Activated T-helper 1 cell treated with anti-CD3 and anti-CD28 coated beads, Interleukin-2, amount 50 U/mL, for 16 hours (primary cell): ENCODE data around the gene ARHGAP26.

Experiments used
- DNase-seq, 2 donors: peaks; one replicate each; pipeline ENCODE4 v3.0.0-alpha.2; 2020; ENCODE audit warnings: low read depth in 1 of 2, low spot score in 1 of 2

ARHGAP26 gene

DNA sequence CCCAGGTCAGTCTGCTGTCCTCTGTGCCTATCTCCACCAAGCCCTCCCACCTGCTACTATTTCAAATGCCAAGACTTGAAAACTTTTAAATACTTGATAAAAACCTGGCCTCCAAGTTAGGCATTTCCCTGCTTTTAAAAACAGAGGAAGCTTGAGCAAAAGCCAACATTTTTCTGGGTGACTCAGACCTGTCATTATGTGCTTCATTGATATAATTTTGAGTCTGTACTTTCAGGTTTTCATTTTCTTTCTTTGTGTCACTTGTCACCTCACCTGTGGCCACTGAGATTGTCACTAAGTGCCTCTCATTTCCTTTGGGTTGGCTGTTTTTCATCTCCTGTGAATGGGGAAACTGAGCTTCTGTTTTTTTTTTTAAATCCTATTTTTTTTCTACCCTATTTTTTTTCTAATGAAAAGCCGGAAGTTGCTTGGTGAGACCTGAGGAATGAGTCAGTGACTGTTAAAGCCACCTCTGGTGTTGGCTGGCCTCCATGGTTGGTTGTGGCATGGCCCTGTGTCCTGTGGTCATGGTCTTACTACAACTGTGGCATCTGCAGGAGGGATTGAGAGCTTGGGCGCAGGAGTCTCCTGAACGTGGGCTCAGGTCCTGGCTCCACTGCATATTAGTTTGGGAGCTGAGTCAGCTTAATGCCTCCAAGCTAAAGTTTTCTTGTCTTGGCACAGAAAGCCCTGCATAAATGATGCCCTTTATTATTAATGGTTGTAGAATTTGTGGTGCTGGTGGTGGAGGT is 56.7 kb downstream of the ARHGAP26 start:
- no peak for DNase-seq

DNA sequence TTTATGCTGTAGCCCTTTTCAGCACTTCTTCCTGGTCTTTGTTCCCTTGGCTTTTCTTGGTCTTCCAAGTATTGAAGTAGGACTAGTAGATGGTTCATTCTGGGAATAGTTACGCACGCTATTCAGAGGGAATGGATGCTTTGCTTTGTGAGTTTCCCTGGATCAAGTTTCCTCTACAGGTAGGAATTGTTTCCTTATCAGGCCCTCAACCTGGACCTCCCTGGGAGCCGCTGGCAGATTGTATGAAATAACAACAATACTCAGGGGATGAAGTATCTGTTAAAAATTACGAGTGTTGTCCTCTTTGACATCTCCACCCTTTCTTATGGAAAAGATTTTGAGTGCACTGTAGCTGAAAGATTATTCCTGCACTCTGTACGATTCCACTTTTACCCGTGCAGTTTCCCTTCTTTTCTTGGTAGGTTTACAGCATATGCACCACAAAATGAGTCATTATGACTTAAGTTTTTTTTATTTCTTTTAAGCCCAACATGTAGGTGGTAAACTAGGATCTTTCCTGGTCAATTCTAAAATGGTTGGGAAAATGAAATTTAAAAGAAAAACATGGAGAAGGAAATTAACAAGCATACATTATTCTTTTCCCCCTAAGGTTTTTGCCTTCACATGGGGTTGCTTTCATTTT is 57.9 kb downstream of the ARHGAP26 start:
- DNase-seq: no peak

DNA sequence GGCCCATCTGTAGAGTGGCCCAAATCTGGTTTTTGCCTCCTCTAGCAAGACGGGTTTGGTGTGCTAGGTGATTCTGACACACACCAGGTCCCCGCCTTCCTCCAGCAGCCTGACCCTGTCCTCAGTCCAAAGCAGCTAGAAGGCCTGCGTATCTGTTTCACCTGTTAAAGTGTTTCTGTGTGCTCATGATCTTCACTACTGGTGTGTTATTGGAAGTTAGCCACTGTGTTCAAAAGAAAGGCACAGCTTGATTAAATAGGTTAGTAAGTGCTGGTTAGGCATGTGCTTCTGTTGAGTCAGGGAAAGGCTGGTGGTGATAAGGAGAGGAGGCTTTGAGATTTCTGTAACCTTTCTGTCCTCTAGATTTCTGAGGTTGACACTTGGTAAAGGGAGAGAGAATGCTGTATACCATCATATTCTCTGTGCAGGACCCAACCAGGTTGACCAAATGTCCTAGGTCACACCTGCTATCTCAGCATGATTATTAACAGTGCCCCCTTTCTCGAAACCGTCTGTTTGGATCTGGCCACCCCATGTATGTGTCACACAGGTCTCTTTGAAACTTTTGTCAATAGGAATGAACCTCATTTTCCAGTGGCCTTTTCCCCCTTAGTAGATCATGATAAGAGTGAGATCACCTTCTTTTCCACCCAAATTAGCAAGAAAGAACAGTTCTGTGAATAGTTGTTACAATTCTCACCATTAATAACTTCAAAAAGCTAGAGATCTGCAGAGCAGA is 58.8 kb downstream of the ARHGAP26 start:
- no peak for DNase-seq

DNA sequence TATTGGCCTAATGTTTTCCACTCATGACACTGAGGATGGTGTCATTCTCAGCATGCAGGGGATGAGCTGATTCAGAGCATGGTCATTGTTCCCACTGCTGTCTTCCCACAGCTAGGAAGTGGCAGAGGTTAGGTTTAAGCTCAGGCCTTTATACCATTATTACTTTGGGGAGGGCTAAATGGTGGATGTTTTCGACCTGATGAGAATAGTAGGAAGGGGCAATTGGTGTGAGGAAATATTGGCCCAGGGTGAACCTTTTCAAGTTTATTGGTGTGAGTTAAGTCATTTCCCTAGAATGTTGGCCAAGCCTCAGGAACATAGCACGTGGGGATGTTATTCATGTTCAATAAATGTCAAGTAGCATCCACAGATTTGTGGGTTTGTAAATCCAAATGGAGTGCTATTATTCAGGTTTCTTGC is 59.6 kb downstream of the ARHGAP26 start:
- DNase-seq: no peak

DNA sequence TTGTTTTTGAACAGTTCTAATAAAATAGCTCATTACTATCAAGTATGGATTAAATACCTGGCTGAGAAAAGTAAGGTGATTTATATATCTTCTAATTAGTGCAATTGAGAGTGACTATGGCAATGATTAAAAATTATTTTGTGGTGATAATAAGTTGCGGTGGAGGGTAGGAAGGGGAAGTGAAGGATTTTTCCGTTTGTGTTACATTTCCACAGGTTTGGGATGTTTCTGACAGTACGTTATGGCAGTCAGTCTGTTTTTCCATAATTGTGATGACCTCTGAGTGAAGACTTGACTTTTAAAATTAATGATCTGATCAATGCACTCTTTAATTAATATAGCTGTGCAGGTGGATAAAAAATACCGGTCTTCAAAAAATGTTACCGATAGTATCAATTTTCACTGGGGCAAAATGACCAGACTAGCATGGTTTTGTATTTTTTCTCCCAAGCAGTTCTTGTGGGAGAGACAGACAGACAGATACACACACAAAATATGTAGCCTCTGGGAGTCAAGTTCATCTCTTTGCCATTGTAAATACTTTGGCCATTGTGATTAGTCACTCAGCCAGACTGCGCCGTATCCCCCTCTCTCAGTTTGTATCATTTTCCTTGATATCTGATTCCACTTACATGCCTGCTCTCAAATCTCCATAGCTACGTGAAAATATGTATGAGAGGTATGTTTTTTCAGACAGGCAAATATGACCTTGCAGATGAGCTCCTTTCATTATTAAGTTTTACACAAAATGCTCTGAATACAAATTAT is 60.2 kb downstream of the ARHGAP26 start:
- no peak for DNase-seq

DNA sequence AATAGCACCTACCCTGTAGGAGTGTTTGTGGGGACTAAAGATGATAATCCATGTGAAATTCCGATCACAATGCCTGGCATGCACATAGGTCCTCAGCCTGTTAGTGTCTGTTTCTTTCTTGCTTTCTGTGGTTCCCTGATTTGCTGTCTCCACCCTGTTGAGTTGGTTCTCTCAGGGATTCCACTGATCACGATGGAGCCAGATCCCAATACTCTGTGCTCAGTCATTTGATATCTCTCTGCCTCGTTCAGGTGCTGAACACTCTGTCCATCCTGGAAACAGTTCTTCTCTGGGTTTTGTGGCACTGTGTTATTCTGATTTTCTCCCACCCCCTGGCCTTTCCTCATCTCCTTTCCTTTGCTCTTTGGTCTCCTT is 60.8 kb downstream of the ARHGAP26 start:
- no peak for DNase-seq

DNA sequence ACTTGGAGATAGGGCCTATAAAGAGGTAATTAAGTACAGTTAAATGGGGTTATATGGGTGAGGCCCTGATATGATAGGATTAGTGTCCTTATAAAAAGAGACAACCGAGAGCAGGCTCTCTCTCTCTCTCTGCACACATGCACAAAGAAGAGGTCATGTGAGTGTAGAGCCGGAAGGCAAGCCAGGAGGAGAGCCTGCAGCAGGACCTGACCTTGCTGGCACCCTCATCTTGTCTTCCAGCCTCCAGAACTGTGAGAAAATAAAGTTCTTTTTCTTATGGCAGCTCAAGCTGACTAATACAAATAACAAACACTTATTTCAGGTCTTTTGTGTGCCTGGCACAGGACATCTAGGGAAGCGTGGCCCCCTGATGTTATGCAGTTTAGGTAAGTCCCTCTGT is 62.1 kb downstream of the ARHGAP26 start:
- no peak for DNase-seq

DNA sequence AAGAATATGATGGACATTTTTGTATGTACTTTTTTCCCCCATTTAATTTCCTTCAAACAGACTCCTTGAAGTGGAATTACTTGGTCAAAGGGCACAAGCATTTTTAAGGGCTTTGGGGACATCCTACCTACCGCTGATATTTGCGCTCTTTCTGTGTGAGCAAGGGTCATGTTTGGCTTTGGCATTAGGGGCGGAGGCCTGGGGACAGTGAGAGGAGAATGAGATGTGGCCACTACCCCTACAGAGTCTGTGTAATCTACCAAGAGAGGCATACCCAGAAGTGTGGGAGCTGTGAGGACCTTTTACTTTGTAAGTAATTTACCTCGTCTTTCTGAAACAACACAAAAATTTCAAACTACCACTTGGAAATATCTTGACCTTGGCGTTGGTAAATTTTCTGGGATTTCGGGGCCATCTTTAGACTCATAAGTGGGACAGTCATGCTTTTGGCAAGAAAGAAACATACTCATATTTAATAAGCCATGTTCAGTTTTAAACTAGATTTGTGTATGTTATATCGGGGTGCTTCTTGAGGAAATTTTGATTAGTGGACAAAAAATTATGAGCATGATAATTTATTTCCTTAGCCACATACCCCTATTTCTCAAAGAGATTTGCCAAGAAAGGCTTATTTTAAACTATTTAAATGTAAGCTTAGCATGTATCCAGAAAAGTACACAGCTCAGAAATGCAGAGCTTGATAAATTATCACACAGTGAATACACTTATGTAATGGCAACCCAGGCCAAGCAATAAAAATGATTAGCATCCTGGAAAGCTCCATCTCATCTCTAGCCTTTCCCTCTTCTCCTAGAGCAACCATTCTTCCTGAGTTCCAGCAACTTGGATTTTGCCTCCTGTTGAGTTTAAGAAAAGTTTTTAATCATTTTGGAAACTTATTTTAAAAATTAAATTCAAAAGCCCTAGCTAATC is 63.6 kb downstream of the ARHGAP26 start:
- DNase-seq: no peak

DNA sequence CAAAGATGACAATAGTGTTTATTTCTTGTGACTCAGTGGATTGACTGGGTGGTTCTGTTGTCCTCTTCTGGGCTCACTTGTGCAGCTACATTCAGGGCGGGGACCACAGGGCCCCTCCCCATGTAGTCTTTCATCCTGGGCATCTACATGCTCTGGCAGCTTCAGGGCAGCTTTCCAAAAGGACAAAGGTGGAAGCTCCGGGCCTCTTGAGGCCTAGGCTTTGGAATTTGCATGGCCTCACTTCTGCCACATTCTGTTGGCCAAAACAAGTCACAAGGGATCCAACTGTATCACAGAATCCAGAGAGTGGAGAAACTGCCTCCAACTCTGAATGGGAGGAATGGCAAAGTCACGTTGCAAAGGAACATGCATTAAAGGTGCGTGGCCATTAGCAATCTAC is 64.3 kb downstream of the ARHGAP26 start:
- DNase-seq: no peak

DNA sequence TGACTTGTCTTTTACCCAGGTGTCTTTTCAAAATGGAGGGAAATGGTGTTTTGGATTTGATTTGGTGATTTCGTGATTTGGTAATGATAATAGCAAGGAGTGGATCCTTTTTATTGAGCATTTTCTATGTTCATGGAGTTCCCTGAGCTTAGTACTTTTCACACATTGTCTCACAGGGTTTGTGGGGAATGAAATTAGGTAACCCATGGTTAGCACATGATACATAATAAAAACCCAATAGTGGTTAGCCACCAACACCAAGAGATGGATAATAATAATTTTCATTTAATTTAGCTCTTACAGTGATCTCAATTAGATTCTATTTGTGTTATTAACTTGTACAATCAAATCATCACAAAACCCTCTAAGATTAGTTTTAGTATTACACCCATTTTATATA is 65.4 kb downstream of the ARHGAP26 start:
- no peak for DNase-seq

DNA sequence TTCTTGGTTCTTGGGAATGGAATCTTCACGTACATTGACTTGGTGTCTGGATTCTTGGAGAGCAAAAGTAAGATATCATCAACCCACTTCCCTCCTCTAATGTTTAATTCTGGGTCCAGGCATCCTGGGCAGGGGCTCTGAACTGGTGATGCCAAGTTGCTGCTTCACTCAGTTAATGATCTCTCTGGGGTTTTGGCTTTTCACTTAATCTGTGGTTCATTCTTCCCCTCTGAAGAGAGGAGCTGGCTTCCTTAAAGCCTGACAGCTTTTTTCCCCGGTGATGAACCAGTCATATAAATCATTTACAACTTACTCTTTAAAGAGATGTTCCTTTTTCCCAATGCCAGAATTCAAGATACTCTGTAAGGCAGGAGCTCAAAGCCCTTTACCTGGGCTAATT is 65.9 kb downstream of the ARHGAP26 start:
- no peak for DNase-seq

DNA sequence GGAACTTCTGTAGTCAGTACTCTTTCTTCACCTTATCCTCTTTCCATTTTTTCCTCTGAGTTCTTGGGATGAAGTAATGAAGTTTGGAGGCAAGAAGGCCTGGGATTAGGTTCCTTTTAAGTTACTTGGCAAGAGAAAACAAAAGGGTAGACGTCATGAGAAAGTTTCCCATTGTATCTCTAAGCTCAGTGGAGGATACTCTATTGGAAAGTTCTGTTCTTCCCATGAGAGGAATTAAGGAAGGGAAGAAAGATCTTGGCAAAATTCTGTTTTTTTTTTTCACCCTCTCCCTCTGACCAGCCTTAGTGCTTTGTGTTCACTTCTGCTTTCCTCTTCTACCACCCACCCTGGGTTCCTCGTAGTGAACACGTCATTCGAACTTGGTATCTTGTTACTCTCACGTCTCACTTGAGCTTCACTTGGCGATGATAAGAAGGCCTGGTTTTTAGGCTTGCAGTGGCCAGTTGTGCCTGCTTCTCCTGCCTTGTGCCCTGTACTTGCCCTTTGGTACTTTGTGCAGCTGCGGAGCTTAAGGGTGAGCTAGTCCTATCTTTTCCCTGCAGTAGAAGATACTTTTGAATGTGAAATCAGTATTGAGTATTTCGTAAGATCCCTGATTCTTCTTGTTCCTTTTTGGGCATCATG is 67.0 kb downstream of the ARHGAP26 start:
- DNase-seq: no peak

DNA sequence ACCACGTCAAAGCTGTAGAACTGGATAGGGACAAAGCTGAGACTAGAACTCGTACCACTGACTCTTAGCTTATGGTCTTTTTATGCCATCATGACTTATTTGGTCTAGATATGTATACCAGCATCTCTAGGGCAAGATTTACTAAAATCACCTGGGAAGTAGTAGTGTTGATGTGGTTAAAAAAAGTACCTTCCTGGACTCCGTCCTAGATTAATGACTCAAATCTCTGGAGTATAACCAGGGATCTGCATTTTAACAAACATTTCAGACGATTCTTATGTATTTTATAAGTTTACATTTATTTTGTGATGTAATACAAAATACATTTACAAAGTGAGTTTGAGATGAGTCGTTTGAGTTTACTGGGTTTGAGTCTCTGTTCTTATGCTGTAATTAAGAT is 68.7 kb downstream of the ARHGAP26 start:
- DNase-seq: no peak

DNA sequence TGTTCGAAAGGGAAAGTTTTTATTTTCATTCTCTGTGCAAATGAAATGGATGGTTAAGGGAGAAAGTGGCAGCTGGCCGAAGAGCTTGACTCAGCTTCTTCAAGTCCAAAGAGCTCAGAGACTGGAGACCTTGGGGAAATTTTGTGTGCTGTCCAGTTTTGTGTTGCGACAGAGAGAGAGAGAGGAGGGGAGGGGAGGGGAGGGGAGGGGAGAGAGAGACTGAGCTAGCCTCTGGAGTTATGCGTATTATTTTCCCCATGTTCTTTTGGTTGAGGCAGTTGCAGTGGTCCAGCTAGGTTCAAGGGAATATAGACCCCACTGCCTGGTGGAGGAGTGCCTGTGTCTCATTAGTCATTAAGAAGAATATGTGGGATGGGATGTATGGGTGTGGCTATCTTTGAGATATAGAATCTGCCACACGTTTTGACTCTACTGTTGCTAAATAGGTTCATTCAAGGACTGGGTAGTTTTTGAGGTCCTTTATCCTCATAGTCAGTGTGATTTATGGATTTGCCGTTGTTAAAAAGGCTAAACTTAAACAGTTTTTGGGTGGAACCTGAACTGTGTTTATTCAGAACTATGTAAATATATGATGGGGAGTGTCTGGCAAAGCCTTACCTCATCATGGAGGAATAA is 69.7 kb downstream of the ARHGAP26 start:
- no peak for DNase-seq

DNA sequence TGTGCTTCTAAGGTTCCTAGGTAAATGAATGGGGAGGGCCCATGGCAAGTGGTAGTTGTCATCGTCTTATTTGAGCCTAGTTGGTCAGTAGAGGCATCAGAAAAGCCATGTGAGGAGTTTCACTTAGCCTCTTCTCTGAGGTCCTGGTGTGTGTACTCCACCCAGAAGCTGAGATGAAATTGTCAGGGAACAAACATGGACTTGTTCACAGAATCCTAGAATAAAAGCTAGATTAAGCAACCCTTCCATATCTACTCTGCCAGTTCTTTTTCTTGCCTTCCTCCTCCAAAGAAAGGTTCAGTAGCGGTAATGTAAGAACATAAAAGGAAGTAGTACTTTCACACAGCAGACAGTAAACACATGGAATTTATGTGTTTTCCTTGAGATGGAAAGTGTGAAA is 70.4 kb downstream of the ARHGAP26 start:
- DNase-seq: no peak

DNA sequence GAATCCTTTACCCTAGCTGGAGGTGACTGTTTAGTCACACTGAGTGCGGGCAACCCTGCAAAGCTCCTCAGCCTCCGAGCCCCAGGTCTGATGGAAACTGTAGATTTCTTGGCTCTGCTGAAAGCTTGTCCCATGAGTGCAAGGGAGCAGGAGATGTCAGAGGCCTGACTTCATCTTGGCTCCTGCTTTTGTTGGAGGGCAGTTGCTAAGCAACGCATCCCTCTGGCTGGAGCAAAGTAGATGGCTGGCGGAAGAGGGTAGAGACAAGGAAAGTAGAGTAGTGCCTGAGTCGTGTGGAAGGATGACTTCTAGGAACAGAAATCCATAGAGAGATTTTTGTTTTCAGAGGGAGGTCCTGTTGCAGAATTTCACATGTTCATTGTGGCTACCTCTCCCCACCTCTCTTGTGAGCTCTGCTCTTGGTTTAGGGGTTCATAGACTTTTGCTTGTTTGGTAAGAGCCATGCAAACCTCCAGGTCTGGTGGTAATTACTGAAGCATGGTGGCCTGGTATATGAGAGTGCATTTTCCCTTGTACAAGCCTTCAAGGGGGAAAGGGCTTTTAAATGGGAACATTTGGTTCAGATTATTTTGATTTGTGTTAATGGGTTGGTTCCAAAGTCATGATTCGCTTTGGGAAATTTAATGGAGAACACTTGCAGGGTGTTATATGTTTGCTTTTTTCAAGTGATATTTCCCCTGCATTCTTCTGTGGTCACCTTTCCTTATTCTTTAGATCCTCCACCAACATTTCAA is 71.5 kb downstream of the ARHGAP26 start:
- DNase-seq: no peak

DNA sequence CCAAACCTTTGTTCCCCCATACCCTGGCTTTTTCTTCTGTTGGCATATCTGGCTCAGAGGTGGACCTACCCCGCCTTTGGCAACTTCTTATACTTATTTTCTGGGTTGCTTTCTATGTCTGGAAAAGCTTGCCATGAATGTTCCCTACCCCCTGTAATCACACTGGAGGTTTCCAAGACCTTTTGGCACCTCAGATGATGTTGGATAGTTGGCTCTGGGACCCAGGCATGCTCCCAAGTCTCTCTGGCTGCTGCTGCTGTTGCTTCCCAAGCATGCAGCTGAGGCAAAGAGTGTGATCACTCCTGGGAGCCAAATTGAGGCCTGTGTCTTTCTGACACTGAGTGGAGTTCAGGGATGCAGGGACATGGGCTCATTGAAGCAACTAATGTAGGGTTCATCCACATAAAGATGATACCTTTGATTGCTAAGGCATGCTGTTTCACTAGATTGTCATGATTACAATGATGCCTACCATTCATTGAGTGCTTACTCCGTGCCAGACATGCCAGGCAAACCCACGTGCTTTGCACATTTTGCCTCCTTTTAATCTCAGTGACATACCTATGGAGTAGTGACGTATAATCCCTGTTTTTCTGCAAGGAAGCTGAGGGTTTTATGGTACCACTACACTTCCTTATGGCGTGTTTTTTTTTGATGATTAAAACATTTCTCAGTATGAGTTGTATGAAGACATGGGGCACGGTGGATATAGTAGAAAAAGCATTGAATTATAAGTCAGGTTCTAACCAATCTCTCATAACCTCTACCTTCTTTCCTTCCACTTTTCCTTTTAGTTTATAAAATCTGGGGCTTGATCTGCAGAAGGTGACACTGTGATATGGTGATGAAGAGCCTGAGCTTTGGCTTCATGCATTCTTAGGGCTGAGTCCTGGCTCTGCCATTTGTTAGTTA is 73.1 kb downstream of the ARHGAP26 start:
- no peak for DNase-seq

DNA sequence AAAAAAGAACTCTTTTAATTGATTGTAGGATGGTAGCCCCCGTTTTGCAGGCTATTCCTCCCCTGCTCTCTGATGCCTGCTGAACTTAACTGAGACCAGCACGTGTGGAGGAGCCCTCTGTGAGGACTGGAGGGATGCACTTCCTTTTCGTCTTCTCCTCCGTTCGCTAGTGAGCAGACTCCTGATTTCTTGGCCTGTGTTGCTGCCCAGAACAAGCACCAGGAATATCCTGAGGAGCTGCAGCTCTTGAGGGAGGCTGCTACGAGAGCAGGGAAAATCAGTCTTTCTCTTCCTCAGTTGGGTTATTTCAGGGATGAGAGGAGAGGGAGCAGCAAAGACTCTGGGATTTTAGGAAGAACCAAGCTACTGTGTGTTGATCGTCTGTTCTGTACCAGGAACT is 74.7 kb downstream of the ARHGAP26 start:
- DNase-seq: no peak
